GM10266 (cell line): ENCODE results near the gene RNF213.

Experiments used
- DNase-seq: peaks from one replicate; pipeline ENCODE4 v3.0.0; 2012; ENCODE audit errors: extremely low spot score
- TF ChIP-seq, protein P1 (sequence below): IDR thresholded peaks from 2 replicates; pipeline ENCODE4 v1.5.1; 2012; ENCODE audit warnings: mild to moderate bottlenecking, low read depth; ENCODE audit not compliant: control insufficient read depth, insufficient read depth; ENCODE audit errors: missing control alignments

Gene RNF213

DNA sequence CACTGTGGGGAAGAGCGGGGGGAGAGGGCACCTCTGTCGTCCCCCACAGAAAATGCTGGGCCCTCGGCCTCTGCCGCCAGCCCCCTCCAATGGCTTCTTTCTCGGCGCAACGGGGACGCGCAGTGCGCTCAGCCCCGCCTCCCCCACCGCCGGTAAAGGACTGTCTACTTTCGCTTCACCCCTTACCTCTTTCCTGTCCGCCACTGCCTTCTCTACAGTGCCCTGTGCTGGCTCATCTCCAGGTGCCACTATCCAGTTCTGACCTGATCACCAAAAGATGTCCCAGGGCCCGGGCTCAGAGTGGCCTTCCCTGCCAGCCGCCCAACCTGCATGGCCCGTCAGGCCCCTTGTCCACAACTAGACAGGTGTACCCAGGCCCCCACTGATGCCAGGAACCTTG, 161.6 kb downstream of the RNF213 start:
- no peak for DNase-seq
- TF ChIP-seq, protein P1, sequence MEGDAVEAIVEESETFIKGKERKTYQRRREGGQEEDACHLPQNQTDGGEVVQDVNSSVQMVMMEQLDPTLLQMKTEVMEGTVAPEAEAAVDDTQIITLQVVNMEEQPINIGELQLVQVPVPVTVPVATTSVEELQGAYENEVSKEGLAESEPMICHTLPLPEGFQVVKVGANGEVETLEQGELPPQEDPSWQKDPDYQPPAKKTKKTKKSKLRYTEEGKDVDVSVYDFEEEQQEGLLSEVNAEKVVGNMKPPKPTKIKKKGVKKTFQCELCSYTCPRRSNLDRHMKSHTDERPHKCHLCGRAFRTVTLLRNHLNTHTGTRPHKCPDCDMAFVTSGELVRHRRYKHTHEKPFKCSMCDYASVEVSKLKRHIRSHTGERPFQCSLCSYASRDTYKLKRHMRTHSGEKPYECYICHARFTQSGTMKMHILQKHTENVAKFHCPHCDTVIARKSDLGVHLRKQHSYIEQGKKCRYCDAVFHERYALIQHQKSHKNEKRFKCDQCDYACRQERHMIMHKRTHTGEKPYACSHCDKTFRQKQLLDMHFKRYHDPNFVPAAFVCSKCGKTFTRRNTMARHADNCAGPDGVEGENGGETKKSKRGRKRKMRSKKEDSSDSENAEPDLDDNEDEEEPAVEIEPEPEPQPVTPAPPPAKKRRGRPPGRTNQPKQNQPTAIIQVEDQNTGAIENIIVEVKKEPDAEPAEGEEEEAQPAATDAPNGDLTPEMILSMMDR: no peak

DNA sequence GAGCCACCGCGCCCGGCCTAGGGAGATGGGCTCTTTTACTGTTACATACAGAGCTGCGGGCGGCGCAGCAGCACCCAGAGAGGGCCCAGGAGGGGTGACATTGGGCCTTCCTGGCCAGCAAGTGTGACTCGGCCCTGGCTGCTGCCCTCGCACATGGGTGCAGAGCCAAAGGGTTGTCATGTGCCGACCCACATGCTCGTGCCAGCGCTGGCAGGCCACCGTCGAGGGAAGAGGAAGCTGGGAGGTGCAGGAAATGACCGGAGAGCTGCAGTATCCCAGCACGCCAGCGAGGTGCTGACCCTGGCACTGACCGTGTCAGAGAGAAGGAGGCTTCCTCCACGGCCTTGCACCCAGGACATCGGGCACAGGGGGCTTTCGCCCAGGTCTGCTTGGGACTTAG, 162.3 kb downstream of the RNF213 start:
- no peak for DNase-seq
- TF ChIP-seq, protein P1: no peak

DNA sequence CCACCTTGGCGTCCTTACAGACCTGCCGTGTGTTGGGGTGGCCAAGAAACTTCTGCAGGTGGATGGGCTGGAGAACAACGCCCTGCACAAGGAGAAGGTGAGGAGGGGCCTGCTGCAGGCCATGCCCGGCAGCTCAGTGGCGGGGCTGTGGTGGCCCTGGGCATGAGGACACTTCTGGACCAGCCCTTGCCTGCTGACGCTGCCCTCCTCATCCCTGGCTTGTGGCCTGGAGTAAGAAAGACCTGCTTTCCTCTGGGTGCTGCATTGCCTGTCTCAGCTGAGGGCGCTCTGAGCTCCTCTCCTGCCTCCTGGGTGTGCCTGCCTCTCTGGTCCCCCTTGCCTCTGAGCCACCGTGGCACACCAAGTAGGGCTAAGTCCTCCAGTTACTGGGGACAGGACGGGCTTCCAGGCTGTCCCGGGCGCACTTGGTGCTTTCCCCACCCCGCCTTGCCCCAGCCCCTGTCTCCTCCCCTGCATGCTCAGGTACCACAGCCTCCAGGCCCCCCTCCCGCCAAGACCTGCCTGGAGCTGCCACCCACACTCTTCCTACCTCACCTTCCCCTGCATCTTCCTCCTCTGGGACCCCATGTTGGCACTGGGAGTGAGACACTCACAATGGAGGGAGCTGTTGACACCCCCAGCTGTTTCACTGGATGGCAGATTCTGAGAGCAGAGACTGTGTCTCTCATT, 163.0 kb downstream of the RNF213 start:
- TF ChIP-seq, protein P1: no peak
- no peak for DNase-seq

DNA sequence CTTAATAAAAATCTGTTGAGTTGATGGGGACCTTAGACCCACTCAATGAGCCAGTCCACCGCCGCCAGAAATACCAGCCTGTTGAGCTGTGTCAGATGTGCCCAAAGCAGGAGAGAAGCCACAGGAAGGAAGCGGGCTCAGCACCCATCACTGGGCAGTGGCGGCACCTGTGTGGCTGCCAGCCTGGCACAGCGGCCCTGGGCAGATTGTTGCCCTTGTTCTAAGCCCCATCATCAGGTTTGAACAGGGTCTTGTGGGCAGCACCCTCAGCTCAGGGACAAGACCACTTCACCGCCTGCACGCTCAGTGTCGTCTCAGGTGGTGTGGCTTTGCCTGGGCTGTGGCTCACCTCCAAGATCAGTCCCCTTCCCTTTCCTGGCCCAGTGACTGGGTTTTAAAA, 163.6 kb downstream of the RNF213 start:
- TF ChIP-seq, protein P1: no peak
- no peak for DNase-seq

DNA sequence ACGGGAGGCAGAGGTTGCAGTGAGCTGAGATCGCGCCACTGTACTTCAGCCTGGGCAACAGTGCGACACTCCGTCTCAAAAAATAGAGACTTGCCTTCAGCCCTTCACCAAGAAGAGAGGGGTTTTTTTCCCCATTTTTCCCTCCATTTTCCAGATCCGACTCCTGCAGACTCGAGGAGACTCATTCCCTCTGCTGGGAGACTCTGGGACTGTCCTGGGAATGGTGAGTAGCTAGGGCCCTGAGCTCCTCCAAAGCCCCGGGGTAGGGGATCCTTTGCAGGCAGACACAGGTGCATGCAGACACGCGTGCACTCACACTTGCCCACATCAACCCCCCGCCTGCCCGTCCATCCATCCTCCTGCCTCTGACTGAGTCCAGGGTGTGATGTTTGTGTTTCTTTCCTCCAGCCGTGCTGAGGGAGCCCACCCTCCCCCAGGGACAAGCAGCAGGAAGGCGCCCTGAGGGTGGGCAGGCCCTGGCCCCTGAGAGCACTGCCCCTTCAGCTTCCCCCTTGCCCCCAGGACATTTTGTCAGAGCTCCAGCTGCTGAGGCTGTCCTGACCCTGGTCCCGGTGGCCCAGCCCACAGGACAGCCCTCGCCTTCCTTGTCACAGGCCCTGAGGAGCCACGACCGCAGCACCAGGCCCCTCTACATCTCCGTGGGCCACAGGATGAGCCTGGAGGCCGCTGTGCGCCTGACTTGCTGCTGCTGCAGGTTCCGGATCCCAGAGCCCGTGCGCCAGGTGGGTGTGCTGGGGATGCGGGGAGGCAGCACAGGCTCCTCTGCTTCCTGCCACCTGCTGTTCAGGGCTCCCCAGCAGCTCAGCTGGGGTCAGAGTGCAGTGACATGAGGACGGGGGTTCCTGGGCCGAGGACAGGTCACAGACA, 164.5 kb downstream of the RNF213 start:
- TF ChIP-seq, protein P1: no peak
- no peak for DNase-seq

DNA sequence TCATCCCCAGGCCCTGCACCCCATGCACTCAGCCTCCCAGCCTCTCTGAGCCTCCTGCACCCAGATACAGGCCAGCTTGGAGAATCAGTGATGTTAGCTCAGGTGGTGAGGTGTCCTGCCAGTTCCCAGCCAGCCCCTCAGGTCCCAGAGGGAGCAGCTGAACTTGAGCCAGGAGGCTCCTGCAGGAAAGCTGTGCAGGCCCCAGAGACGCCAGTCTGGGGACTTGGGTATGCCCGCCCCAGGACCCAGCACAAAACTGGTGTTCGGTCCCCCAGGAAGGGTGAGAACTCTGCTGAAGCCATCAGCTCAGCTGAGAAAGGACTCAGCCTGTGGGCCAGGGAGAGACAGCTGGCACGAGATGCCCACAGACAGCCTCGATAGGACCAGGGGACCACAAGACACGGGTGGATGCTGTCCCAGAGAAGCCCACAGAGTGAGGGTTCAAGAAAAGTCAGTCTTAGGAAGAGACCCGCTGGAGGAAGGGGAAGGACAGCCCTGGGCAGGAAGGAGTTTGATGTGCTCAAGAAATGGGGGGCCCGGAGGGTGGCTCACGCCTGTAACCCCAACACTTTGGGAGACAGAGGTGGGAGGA, 165.3 kb downstream of the RNF213 start:
- DNase-seq: no peak
- TF ChIP-seq, protein P1: no peak
